Activated CD4-positive, alpha-beta memory T cell treated with anti-CD3 and anti-CD28 coated beads, Interleukin-2, amount 10 ng/mL, durations not matched to agents 7 days and 5 days (primary cell): ENCODE measurements around the gene RPS17. TPM values are rescaled to one million over a fixed set of nuclear protein-coding genes. Genes with fewer than 3 reads are reported as not detected.
A peak's percentile ranks its signal among the peaks of the same experiment; 100 is the strongest.
"Not testable (repeated sequence)": the region's sequence is repeated elsewhere in the genome, so short reads cannot be mapped to it uniquely, and the experiment has no call there.

Experiments used
- CTCF ChIA-PET: fragments of 350-600 bp; sonication (Branson Sonifier 250); formaldehyde crosslinking; loops from one replicate; lab custom pipeline; 2021; ENCODE audit warnings: antibody characterized with exemption, inconsistent platforms; lab: Charles Lee
- POLR2A ChIA-PET: fragments of 350-600 bp; sonication (Branson Sonifier 250); formaldehyde crosslinking; loops from one replicate; lab custom pipeline; 2021; ENCODE audit warnings: antibody characterized with exemption; lab: Charles Lee
- DNase-seq: peaks from one replicate; pipeline ENCODE4 v3.0.0-alpha.2; 2020
- H3K27ac Mint-ChIP-seq: one replicate; pipeline ENCODE4 v1.8.0; 2021; ENCODE audit warnings: mild to moderate bottlenecking, mixed read lengths
- H3K27me3 Mint-ChIP-seq: one replicate; pipeline ENCODE4 v1.8.0; 2021; ENCODE audit warnings: mixed read lengths
- H3K36me3 Mint-ChIP-seq: one replicate; pipeline ENCODE4 v1.8.0; 2021; ENCODE audit warnings: low read depth, mixed read lengths
- H3K4me1 Mint-ChIP-seq: one replicate; pipeline ENCODE4 v1.8.0; 2021; ENCODE audit warnings: mixed read lengths
- H3K4me3 Mint-ChIP-seq: one replicate; pipeline ENCODE4 v1.8.0; 2021; ENCODE audit warnings: mild to moderate bottlenecking, mixed read lengths
- H3K9me3 Mint-ChIP-seq: one replicate; pipeline ENCODE4 v1.8.0; 2021; ENCODE audit warnings: mixed read lengths
- total RNA-seq, 2 experiments: library from RNA; stranded (reverse); gene quantifications; one replicate each; pipeline ENCODE4 v1.2.3, GENCODE V29; 2021

RPS17 gene
- total RNA-seq, 2 experiments from 2014 or later, result 1,261 to 1,293 TPM

DNA sequence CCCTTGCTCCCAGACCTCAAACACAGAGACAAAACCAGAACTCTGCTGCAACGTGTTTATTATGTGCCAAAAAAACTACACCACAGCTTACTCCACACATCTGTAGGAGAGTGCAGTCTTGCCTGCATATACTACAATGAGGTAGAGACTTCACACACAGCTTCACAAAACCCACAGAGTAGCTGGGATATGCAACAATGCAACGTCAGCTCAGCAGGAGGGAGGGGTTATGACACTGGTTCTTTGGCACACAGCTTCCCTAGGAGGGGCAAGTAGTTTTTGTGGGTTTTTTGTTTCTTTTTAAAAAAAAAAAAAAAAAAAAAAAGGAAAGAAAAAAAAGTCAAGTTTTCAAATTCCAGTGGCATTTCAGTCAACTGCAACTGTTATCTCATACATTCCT, 2.9 kb upstream of the RPS17 start:
- ChIA-PET CTCF (interaction anchor here (0.7 to 6.0 kb wide), 6 partner anchors 10 to 573 kb away, joined by 3 to 72 read pairs (median 4); partner anchors contain the start of gene C15orf40), POLR2A (interaction anchor here (0.6 to 1.5 kb wide), 2 partner anchors 268 to 468 kb away, joined by 3 read pairs; partner anchors contain the start of gene C15orf40)
- DNase-seq, result no peak
- Mint-ChIP-seq H3K36me3 (peaks cover 17% of the 10 kb centered on the region), H3K27me3 (peaks cover 3% of the 10 kb centered on the region), H3K4me1 (peaks cover 27% of the 10 kb centered on the region), H3K27ac (no peak overlapping the region), H3K4me3 (no peak overlapping the region), H3K9me3 (no peaks in the 10 kb centered on the region)

DNA sequence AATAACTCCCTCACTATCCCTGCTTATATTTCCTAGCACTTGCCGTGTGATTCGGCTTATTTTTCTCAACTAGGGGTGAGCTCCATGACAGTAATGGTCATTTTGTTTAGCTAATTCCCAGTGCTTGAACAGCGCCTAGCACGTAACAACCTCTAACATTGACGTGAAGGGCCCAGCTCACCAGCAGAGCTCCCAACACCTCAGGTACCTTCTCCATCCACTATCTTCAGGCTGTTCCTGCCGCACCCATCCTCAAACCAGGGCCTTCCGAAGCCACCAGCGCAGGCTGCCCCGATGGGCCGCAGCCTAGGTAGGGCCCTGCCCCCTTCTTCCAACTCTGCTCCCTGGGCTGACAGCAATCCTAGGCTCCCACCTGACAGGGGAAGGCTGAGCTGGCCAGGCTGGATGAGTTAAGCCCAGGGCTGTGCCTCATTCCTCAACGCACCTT, 751 bp upstream of the RPS17 start:
- Mint-ChIP-seq H3K9me3 (no peaks in the 10 kb centered on the region), H3K27ac (peak overlapping the region; percentile 95), H3K4me1 (peaks cover 47% of the 10 kb centered on the region), H3K4me3 (peak overlapping the region; percentile 97), H3K27me3 (no peaks in the 10 kb centered on the region), H3K36me3 (peaks cover 39% of the 10 kb centered on the region)
- ChIA-PET POLR2A (interaction anchor here (1.0 to 3.0 kb wide), 11 partner anchors 10 to 567 kb away, joined by 3 to 32 read pairs (median 10); partner anchors contain the start of genes BTBD1, C15orf40, RAMAC and TM6SF1), CTCF (interaction anchor here (1.0 to 6.0 kb wide), 7 partner anchors 10 to 471 kb away, joined by 3 to 72 read pairs (median 8); partner anchors contain the start of genes C15orf40 and RAMAC)
- DNase-seq, result no peak

DNA sequence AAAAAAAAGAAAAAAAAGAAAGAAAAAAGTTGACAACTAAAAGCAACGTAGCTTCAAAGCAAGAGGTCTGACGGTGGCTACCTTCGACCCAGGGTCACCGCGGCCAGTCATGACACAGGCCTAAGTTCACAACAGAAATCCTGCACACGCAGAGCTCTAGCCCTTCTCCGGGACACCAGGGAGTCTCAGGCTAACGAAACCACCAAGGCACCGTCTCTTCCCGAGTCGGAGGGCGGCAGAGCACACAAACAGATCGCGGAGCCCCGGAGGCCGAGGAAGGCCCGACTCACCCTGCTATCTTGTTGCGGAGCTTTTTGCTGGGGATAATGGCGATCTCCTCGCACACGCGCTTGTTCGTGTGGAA, 584 bp downstream of the RPS17 start:
- ChIA-PET POLR2A (interaction anchor here (0.6 to 3.0 kb wide), 15 partner anchors 8 to 569 kb away, joined by 3 to 32 read pairs (median 9); partner anchors contain the start of genes BTBD1, C15orf40, RAMAC and TM6SF1), CTCF (interaction anchor here (0.9 to 6.0 kb wide), 9 partner anchors 9 to 472 kb away, joined by 3 to 72 read pairs (median 4); partner anchors contain the start of genes C15orf40 and RAMAC)
- no peaks in the 10 kb centered on the region for H3K9me3 Mint-ChIP-seq
- peaks cover 47% of the 10 kb centered on the region for H3K4me1 Mint-ChIP-seq
- no peak for DNase-seq
- peak overlapping the region; percentile 95 for H3K27ac Mint-ChIP-seq
- no peaks in the 10 kb centered on the region for H3K27me3 Mint-ChIP-seq
- H3K36me3 Mint-ChIP-seq, result peaks cover 44% of the 10 kb centered on the region
- H3K4me3 Mint-ChIP-seq, result peak overlapping the region; percentile 97

DNA sequence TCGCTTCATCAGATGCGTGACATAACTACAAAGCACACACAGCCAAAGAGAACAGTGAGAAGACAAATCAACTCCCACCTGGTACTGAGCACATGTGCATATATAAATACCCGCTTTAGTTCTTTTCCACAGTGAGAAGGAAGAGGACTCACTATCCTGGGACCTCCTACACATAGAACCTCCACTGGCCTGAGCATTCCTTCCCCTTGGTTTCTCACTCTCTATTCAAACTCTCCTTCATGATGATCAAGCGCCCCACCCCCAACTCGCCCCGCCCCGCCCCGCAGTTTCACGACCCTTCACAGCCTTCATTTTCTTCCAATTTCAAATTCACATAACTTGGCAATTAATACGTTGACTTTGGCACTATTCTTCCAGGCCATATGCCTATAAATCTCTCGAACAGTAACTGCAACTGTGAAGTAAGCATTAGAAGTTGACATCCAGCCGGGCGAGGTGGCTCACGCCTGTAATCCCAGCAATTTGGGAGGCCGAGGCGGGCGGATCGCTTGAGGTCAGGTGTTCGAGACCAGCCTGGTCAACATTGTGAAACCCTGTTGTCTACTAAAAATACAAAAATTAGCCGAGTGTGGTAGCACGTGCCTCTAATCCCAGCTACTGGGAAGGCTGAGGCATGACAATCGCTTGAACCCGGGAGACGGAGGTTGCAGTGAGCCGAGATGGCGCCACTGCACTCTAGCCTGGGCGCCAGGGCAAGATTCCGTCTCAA, 1.1 kb downstream of the RPS17 start:
- CTCF ChIA-PET, result interaction anchor here (1.1 to 6.0 kb wide), 7 partner anchors 8 to 472 kb away, joined by 3 to 72 read pairs (median 8); partner anchors contain the start of genes C15orf40 and RAMAC
- peaks cover 47% of the 10 kb centered on the region for H3K4me1 Mint-ChIP-seq
- peak overlapping the region; percentile 97 for H3K4me3 Mint-ChIP-seq
- POLR2A ChIA-PET, result interaction anchor here (0.6 to 3.0 kb wide), 13 partner anchors 8 to 569 kb away, joined by 3 to 32 read pairs (median 9); partner anchors contain the start of genes BTBD1, C15orf40, RAMAC and TM6SF1
- no peak for DNase-seq
- peaks cover 50% of the 10 kb centered on the region for H3K36me3 Mint-ChIP-seq
- peak overlapping the region; percentile 95 for H3K27ac Mint-ChIP-seq
- no peaks in the 10 kb centered on the region for H3K9me3 Mint-ChIP-seq
- no peaks in the 10 kb centered on the region for H3K27me3 Mint-ChIP-seq

DNA sequence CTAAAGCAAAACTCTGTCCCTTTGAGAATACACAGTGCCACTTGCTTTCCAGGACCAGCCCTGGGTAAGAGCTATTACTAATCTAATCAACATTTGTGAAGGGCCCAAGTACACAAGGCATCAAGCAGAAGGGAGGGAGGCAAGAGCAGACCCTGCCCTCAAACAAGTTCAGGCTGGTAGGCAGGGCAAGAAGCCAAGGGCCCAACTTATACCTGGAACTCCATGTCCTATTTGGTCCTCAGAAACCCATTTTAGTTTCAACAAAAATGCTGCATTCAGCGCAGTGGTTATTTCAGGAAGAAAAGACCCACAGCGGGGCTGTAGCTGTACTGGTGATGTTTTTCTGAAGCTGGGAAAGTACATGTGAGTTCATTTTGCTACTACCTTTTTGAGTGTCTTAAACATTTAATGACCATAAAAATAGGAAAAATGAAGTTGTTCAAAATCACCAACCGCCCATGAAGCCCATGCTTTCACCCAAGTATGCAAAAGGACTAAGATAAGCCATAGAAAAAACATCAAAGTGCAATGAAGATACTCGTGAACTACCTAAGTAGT, 2.8 kb downstream of the RPS17 start:
- DNase-seq, result no peak
- CTCF ChIA-PET, result interaction anchor here (1.3 kb wide), 1 partner anchor 463 kb away, joined by 3 read pairs; no protein-coding TSS in a partner anchor
- Mint-ChIP-seq H3K4me3 (peak overlapping the region; percentile 63), H3K27me3 (no peaks in the 10 kb centered on the region), H3K4me1 (peaks cover 39% of the 10 kb centered on the region), H3K36me3 (peaks cover 63% of the 10 kb centered on the region), H3K9me3 (no peaks in the 10 kb centered on the region), H3K27ac (peak overlapping the region; percentile 34)
- POLR2A ChIA-PET, result no interaction called here

DNA sequence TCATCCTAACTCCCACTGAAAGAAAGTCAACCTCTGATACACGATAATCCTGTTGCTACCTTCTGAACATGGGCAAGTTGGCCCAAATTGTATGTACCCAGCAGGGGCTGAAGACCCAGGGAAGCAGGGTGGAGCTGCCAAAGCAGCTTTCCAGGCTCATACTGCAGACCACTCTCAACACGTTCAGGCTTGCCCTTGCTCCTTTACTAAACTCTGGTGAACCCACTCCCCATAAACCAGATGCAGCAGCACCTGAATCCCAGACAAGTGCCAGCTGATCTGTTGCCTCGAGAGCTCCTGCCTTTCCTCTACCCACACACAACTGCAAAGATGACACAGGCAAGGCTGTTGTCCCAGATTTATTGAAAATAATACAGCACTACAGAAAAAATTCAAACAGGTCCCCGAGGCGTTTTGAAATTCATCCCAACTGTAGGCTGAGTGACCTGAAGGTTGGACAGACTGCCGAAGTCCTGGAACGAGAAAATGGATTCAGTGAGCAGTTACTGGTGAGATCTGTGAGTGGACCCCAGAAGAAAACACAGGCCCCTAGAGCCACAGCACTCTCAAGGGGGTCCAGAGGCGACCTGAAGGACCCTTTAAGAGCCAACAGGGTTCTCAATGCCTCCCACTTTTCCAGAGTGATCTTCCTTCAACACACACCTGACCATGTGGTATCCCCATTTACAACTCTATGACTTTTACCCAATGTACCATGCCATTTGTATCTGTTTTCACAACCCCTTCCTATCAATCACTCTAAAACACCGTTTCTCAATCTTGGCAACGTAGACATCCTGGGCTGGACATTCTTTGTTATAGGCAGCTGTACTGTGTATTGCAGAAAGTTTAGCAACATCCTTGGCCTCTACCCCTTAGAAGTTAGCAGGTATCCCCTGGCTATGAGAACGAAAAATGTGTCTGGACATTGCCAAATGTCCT, 3.6 kb downstream of the RPS17 start:
- Mint-ChIP-seq H3K9me3 (no peaks in the 10 kb centered on the region), H3K27me3 (no peaks in the 10 kb centered on the region), H3K4me3 (peak overlapping the region; percentile 22), H3K4me1 (peaks cover 38% of the 10 kb centered on the region), H3K36me3 (peaks cover 63% of the 10 kb centered on the region), H3K27ac (peak overlapping the region; percentile 44)
- ChIA-PET CTCF (interaction anchor here (1.0 kb wide), 1 partner anchor 531 kb away, joined by 3 read pairs; no protein-coding TSS in a partner anchor), POLR2A (interaction anchor here (0.9 to 1.0 kb wide), 2 partner anchors 275 to 449 kb away, joined by 3 read pairs; partner anchors contain the start of gene RAMAC)
- no peak for DNase-seq

DNA sequence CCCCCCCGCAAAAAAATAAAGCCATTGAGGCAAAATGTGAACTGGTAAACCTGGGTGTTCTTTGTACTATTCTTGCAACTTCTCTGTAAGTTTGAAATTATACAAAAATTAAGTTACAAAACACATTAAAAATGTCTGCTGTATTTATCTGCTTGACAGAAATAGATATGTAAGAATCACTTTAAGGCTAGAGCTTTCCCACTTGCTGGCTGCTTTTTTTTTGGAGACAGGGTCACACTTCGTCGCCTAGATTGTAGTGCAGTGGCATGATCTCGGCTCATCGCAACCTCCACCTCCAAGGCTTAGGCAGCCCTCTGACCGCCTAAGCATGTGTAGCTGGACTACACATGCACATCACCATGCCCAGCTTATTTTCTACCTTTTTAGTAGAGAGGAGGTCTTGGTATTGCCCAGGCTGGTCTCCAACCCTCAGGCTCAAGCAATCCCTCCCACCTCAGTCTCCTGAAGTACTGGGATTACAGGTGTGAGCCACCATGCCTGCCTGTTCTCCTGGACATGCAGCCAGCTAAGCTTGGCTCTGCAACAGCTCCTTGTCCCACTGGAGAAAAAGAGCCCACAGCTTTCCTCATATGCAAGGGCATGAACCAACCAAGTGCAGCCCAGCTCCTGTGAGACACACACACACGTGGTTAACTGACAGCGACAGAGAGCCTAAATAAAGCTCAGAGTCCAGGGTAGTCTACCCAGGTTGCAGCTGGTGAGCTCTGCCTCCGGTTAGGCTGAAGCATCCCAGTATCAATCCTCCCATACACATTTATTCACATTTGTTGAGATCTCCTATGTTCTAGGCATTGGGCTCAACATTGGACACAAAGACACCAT, 4.5 kb downstream of the RPS17 start:
- Mint-ChIP-seq H3K27me3 (no peaks in the 10 kb centered on the region), H3K9me3 (no peaks in the 10 kb centered on the region), H3K4me3 (no peak overlapping the region), H3K27ac (peak overlapping the region; percentile 44), H3K36me3 (peaks cover 63% of the 10 kb centered on the region), H3K4me1 (peaks cover 39% of the 10 kb centered on the region)
- DNase-seq, result no peak
- CTCF ChIA-PET, result interaction anchor here (1.0 kb wide), 1 partner anchor 532 kb away, joined by 3 read pairs; no protein-coding TSS in a partner anchor
- POLR2A ChIA-PET, result interaction anchor here (0.9 to 1.0 kb wide), 2 partner anchors 276 to 450 kb away, joined by 3 read pairs; partner anchors contain the start of gene RAMAC

DNA sequence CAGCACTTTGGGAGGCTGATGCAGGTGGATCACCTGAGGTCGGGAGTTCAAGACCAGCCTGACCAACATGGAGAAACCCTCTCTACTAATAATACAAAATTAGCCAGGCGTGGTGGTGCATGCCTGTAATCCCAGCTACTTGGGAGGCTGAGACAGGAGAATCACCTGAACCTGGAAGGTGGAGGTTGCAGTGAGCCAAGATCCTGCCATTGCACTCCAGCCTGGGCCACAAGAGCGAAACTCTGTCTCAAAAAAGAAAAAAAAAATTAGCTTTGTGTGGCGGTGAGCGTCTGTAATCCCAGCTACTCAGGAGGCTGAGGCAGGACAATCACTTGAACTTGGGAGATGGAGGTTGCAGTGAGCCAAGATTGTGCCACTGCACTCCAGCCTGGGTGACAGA, 5.1 kb downstream of the RPS17 start:
- CTCF ChIA-PET, DNase-seq, POLR2A ChIA-PET, H3K4me3 Mint-ChIP-seq, H3K27ac Mint-ChIP-seq, H3K9me3 Mint-ChIP-seq, H3K27me3 Mint-ChIP-seq: not testable (repeated sequence)
- Mint-ChIP-seq H3K4me1 (peaks cover 43% of the 10 kb centered on the region), H3K36me3 (peaks cover 58% of the 10 kb centered on the region)

DNA sequence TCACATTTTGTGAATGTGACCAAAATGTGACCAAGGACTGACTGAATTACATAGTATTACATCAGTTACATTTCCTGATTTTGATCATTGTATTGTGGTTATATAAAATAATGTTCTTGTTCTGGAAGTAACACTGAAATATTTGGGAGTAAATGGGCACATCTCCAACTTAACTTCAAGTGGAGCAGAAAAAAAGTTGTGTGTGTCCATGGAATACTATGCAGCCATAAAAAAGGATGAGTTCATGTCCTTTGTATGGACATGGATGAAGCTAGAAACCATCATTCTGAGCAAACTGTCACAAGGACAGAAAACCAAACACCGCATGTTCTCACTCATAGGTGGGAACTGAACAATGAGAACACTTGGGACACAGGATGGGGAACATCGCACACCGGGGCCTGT, 5.8 kb downstream of the RPS17 start:
- H3K27me3 Mint-ChIP-seq, H3K4me3 Mint-ChIP-seq, H3K9me3 Mint-ChIP-seq, CTCF ChIA-PET, H3K27ac Mint-ChIP-seq, POLR2A ChIA-PET, DNase-seq: not testable (repeated sequence)
- H3K36me3 Mint-ChIP-seq, result peaks cover 58% of the 10 kb centered on the region
- peaks cover 43% of the 10 kb centered on the region for H3K4me1 Mint-ChIP-seq

DNA sequence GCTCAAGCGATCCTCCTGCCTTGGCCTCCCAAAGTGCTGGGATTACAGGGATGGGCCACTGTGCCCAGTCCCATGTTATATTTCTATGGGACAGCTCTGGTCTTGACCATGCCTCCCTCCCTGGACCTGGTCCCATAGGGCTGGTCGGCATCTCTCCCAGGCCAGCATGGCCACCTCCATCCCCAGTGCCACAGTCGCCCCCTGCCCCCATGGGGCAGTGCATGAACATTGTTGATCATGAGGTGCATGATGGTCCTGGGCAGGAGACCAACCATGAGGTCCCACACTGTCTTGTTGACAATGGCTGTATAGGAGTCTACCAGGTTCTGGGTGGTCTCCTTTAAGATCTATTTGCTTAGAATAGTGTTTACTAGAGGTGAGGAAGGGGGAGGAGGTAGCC, 6.5 kb downstream of the RPS17 start:
- ChIA-PET POLR2A (no interaction called here), CTCF (no interaction called here)
- Mint-ChIP-seq H3K36me3 (peaks cover 51% of the 10 kb centered on the region), H3K27ac (no peak overlapping the region), H3K27me3 (no peaks in the 10 kb centered on the region), H3K9me3 (no peaks in the 10 kb centered on the region), H3K4me1 (peaks cover 38% of the 10 kb centered on the region), H3K4me3 (no peak overlapping the region)
- DNase-seq, result no peak

DNA sequence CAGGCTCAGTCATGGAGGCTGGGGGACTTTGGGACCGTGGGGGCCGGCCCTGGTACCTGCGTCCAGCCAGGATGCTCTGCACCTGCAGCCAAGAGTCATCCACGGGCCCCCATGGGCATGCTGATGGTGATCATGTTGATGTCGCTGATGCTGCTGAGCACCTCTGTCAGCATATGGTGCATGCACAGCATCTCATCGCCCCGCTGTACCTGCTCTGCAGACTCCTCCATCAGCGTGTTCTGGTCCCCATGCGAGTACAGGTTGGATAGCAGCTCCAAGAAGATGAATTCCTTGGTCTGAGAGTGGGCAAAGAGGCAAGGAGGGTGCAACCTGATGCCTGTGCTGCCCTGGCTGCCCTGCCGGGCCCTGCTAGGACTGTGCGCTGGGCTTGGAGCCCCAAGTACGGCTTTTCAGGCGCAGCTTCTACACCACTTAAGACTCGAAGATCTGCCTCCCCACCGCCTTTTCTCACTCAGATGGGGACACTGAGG, 7.2 kb downstream of the RPS17 start:
- peaks cover under 1% of the 10 kb centered on the region for H3K27me3 Mint-ChIP-seq
- ChIA-PET CTCF (no interaction called here), POLR2A (no interaction called here)

More for the DNA sequence above, 7.2 kb downstream of the RPS17 start:
- DNase-seq, result no peak
- no peaks in the 10 kb centered on the region for H3K9me3 Mint-ChIP-seq
- peaks cover 31% of the 10 kb centered on the region for H3K4me1 Mint-ChIP-seq
- peaks cover 44% of the 10 kb centered on the region for H3K36me3 Mint-ChIP-seq
- H3K27ac Mint-ChIP-seq, result no peak overlapping the region
- no peak overlapping the region for H3K4me3 Mint-ChIP-seq
